Liver (tissue), 9 donors: Measurements from ENCODE around the gene NPRL2. TPM values are rescaled to one million over a fixed set of nuclear protein-coding genes. Genes with fewer than 3 reads are reported as not detected.

ENCODE experiments used
- DNase-seq: peaks from one replicate; pipeline ENCODE4 v3.0.0-alpha.2; 2017; ENCODE audit warnings: low spot score
- H3K27ac ChIP-seq, 2 donors: one replicate each; pipeline ENCODE4 v1.7.0; 2013; ENCODE audit warnings: inconsistent platforms in 2 of 2, low read length in 2 of 2, control low read depth in 1 of 2, low read depth in 1 of 2, mild to moderate bottlenecking in 1 of 2
- H3K27me3 ChIP-seq, 4 donors: one replicate each; pipeline versions ENCODE4 v1.6.1 to v1.7.0; 2013; ENCODE audit warnings: low read length in 3 of 4, inconsistent platforms in 1 of 4, mild to moderate bottlenecking in 1 of 4, moderate library complexity in 1 of 4; ENCODE audit not compliant: control insufficient read depth in 4 of 4, insufficient read depth in 4 of 4
- H3K36me3 ChIP-seq, 4 donors: one replicate each; pipeline versions ENCODE4 v1.6.1 to v1.7.0; 2013; ENCODE audit warnings: low read length in 3 of 4, mild to moderate bottlenecking in 3 of 4, low read depth in 1 of 4, moderate library complexity in 1 of 4; ENCODE audit not compliant: control insufficient read depth in 4 of 4, insufficient read depth in 3 of 4
- H3K4me1 ChIP-seq, 4 donors: one replicate each; pipeline versions ENCODE4 v1.6.1 to v1.7.0; 2013; ENCODE audit warnings: low read length in 3 of 4, mild to moderate bottlenecking in 3 of 4, moderate library complexity in 1 of 4; ENCODE audit not compliant: control insufficient read depth in 4 of 4, insufficient read depth in 4 of 4
- H3K4me3 ChIP-seq, 3 donors: one replicate each; pipeline versions ENCODE4 v1.6.1 to v1.7.0; 2013; ENCODE audit warnings: low read length in 3 of 3, control low read depth in 1 of 3, low read depth in 1 of 3, mild to moderate bottlenecking in 1 of 3
- H3K9ac ChIP-seq, 2 donors: one replicate each; pipeline ENCODE4 v1.7.0; 2013; ENCODE audit warnings: low read length in 2 of 2, mild to moderate bottlenecking in 2 of 2, moderate library complexity in 2 of 2, control low read depth in 1 of 2, low read depth in 1 of 2
- H3K9me3 ChIP-seq, 4 donors: one replicate each; pipeline versions ENCODE4 v1.6.1 to v1.7.0; 2013; ENCODE audit warnings: low read length in 3 of 4; ENCODE audit not compliant: control insufficient read depth in 4 of 4
- ATF3 ChIP-seq: IDR thresholded peaks from 2 replicates; pipeline ENCODE4 v1.6.1; 2016; ENCODE audit warnings: antibody characterized with exemption
- CTCF ChIP-seq: fragments of 150-350 bp; IDR thresholded peaks from 2 replicates; pipeline ENCODE4 v1.5.1; 2017; ENCODE audit warnings: improper control_type of control experiment, low read depth, low read length; ENCODE audit not compliant: missing input control
- FOXA1 ChIP-seq: IDR thresholded peaks from 2 replicates; pipeline ENCODE4 v1.6.1; 2016; ENCODE audit warnings: antibody characterized with exemption
- GABPA ChIP-seq, 2 donors: IDR thresholded peaks in 1 of 2; conservative IDR thresholded peaks in 1 of 2; 2 replicates each; pipeline ENCODE4 v1.6.1; 2016; ENCODE audit warnings: antibody characterized with exemption in 2 of 2, mild to moderate bottlenecking in 1 of 2, moderate library complexity in 1 of 2
- HNF4A ChIP-seq, 2 donors: conservative IDR thresholded peaks; 2 replicates each; pipeline ENCODE4 v1.6.1; 2016; ENCODE audit warnings: antibody characterized with exemption in 2 of 2, mild to moderate bottlenecking in 2 of 2
- JUND ChIP-seq, 2 donors: IDR thresholded peaks; 2 replicates each; pipeline ENCODE4 v1.6.1; 2016; ENCODE audit warnings: antibody characterized with exemption in 2 of 2
- NR2F2 ChIP-seq: IDR thresholded peaks from 2 replicates; pipeline ENCODE4 v1.6.1; 2016; ENCODE audit warnings: antibody characterized with exemption
- RAD21 ChIP-seq, 2 donors: IDR thresholded peaks; 2 replicates each; pipeline ENCODE4 v1.6.1; 2016; ENCODE audit warnings: antibody characterized with exemption in 2 of 2, mild to moderate bottlenecking in 2 of 2
- RXRA ChIP-seq, 2 donors: IDR thresholded peaks; 2 replicates each; pipeline ENCODE4 v1.6.1; 2017 to 2018; ENCODE audit warnings: antibody characterized with exemption in 2 of 2, mild to moderate bottlenecking in 1 of 2
- SP1 ChIP-seq: IDR thresholded peaks from 2 replicates; pipeline ENCODE4 v1.6.1; 2018; ENCODE audit warnings: antibody characterized with exemption, mild to moderate bottlenecking
- TAF1 ChIP-seq: conservative IDR thresholded peaks from 2 replicates; pipeline ENCODE4 v1.6.1; 2016; ENCODE audit warnings: antibody characterized with exemption, mild to moderate bottlenecking
- YY1 ChIP-seq: IDR thresholded peaks from 2 replicates; pipeline ENCODE4 v1.6.1; 2016; ENCODE audit warnings: antibody characterized with exemption, mild to moderate bottlenecking
- ZBTB33 ChIP-seq: IDR thresholded peaks from 2 replicates; pipeline ENCODE4 v1.6.1; 2016; ENCODE audit warnings: antibody characterized with exemption
- WGBS: extraction: QIAGEN DNeasy Blood & Tissue Kit; methylation state at CpG from one replicate; pipeline ENCODE4 v1.1.7; 2013; 5-methylcytosine and 5-hydroxymethylcytosine counted together
- polyA plus RNA-seq, 2 donors: library from polyadenylated mRNA; stranded (reverse) in 1 of 2; unstranded in 1 of 2; fragments of 200-250 nt in 1 of 2; fragments of >200 nt in 1 of 2; fragmentation: Nextera tagmentation in 1 of 2; extraction: Ambion mirVana in 1 of 2; gene quantifications; one replicate each; pipeline versions ENCODE4 v1.2.1 to v1.2.3, GENCODE V29; 2013 to 2015
- total RNA-seq, 2 donors: library from RNA; depleted of rRNA; stranded (reverse); fragments of >200 nt; gene quantifications; one replicate each; pipeline ENCODE4 v1.2.3, GENCODE V29; 2014
- TF ChIP-seq, protein P1 (sequence below): IDR thresholded peaks from 2 replicates; pipeline ENCODE4 v1.6.1; 2016; ENCODE audit warnings: antibody characterized with exemption
- donor health status: healthy.
- donor health status: healthy.
- donor health status: healthy.
- donor health status: healthy.
- donor health status: healthy.

The NPRL2 gene
- total and polyA plus RNA-seq, 4 donors, result 11.3 to 17.3 (median 14.0) TPM

- no peak for DNase-seq
- no peak for TF ChIP-seq SP1
- TF ChIP-seq, protein P1, sequence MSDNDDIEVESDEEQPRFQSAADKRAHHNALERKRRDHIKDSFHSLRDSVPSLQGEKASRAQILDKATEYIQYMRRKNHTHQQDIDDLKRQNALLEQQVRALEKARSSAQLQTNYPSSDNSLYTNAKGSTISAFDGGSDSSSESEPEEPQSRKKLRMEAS, result no peak
- Histone ChIP-seq H3K9ac (no peak overlapping the region), H3K27me3 (no peaks in the 10 kb centered on the region), H3K4me1 (peaks cover 8 to 69% (median 50%) of the 10 kb centered on the region in 4 donors), H3K36me3 (peaks cover 0 to 13% (median 4%) of the 10 kb centered on the region in 4 donors), H3K27ac (no peak overlapping the region), H3K9me3 (no peaks in the 10 kb centered on the region), H3K4me3 (no peak overlapping the region)
- 78% methylated on average over 2 of the region's 2 CpGs for WGBS
These were observed 25.5 kb downstream of the NPRL2 start for GRCh38 chr3:50325113-50325480.

DNA sequence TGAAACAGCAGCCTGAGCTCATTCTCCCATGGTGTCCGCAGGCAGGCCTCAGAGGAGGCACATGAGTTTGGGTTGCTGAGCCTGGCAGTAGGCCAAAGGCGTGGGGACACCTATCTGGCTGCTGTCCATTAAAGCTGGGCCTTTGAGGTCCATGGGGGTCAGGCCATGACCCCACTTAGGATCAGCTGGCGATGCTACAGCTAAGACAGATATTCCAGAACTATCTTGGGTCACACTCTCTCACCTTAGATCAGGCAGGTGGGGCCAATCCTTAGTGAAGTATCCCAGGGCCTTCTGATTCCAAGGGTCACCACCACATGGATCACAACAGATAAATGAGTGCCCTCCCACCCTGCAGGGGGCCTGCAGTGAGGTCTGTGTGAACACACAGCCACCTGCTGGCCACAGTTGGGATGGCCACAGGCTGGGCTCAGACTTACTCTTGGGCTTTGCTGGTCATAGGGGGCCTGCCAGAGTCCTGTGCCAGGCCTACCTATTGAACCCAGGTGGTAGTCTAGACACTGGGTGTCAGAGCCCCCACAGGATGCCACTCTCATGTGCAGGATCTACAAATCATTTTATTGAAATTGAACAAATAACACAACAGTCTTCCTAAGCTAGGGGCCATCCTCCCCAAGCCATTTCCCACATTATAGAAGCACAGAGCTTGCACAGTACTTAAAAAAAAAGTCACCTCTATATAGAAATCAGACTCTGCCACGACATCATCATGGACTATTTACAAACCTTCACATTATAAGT is 26.0 kb downstream of the NPRL2 start:
- H3K4me3 ChIP-seq, result no peak overlapping the region
- peaks cover 13 to 75% (median 56%) of the 10 kb centered on the region in 4 donors for H3K4me1 ChIP-seq

More for the DNA sequence above, 26.0 kb downstream of the NPRL2 start:
- no peaks in the 10 kb centered on the region for H3K27me3 ChIP-seq
- H3K27ac ChIP-seq, result peak overlapping the region; percentile 98 to 99
- peak; percentile 82 for DNase-seq
- TF ChIP-seq RXRA (IDR thresholded peaks at IDR 0.05) (peak; percentile 30 to 59), CTCF (peak; percentile 84), RAD21 (IDR thresholded peaks at IDR 0.05) (peak; percentile 83 to 92), HNF4A (conservative IDR thresholded peaks at IDR 0.05) (peak; percentile 35 to 57), TAF1 (no peak), SP1 (peak; percentile 51), GABPA (IDR thresholded peaks at IDR 0.05 in 1 of 2, conservative IDR thresholded peaks at IDR 0.05 in 1 of 2) (no peak), JUND (IDR thresholded peaks at IDR 0.05) (no peak), FOXA1 (no peak), ZBTB33 (no peak), NR2F2 (peak; percentile 84), YY1 (no peak), ATF3 (no peak)
- TF ChIP-seq, protein P1, result no peak
- WGBS, result 28% methylated on average over 4 of the region's 4 CpGs
- peaks cover 0 to 7% (median 2%) of the 10 kb centered on the region in 4 donors for H3K36me3 ChIP-seq
- H3K9ac ChIP-seq, result peak overlapping the region in 1 of 2 donors; percentile 11
- no peaks in the 10 kb centered on the region for H3K9me3 ChIP-seq
